Caki2 (cell line): ENCODE results near the gene HOXA1. TPM values are rescaled to one million over a fixed set of nuclear protein-coding genes. Genes with fewer than 3 reads are reported as not detected.

Experiments used
- total RNA-seq: library from RNA; depleted of rRNA; stranded (reverse); fragments of >200 nt; shearing (Covaris generic); gene quantifications from 2 replicates; pipeline ENCODE4 v1.2.3, GENCODE V29; 2014; ENCODE audit warnings: low replicate concordance; rRNA removed

Gene HOXA1
- total RNA-seq, 1 experiment from 2014 or later = 3.9 TPM

Other genes with a start within 250 kb of the HOXA1 start
- gene SKAP2, start 231.4 kb downstream of the HOXA1 start, total RNA-seq = 43.8 and 49.3 TPM in 2 replicates
- 0.30 TPM in 1 of 2 replicates, not detected in the other for gene HOXA2, start 6.7 kb upstream of the HOXA1 start, total RNA-seq
- gene HOXA4, start 34.8 kb upstream of the HOXA1 start, total RNA-seq = 5.6 and 10.3 TPM in 2 replicates
- gene HOXA5, start 47.7 kb upstream of the HOXA1 start, total RNA-seq = 53.0 and 130 TPM in 2 replicates
- gene HOXA6, start 51.8 kb upstream of the HOXA1 start, total RNA-seq = 0.96 and 1.2 TPM in 2 replicates
- 3.3 and 32.9 TPM in 2 replicates for gene HOXA3, start 56.6 kb upstream of the HOXA1 start, total RNA-seq
- gene HOXA7, start 60.7 kb upstream of the HOXA1 start, total RNA-seq = 5.1 TPM in 1 of 2 replicates, not detected in the other
- 46.9 and 62.2 TPM in 2 replicates for gene HOXA9, start 69.5 kb upstream of the HOXA1 start, total RNA-seq
- 22.1 and 31.5 TPM in 2 replicates for gene HOXA10, start 78.3 kb upstream of the HOXA1 start, total RNA-seq
- gene HOXA11, start 89.2 kb upstream of the HOXA1 start, total RNA-seq = not detected in 2 replicates
- 0.70 and 1.2 TPM in 2 replicates for gene HOXA13, start 104.1 kb upstream of the HOXA1 start, total RNA-seq
- gene EVX1, start 146.8 kb upstream of the HOXA1 start, total RNA-seq = not detected in 2 replicates